Naive B cell (primary cell): ENCODE data around the gene USP31. TPM values are rescaled to one million over a fixed set of nuclear protein-coding genes. Genes with fewer than 3 reads are reported as not detected.
"Not testable (repeated sequence)": the region's sequence is repeated elsewhere in the genome, so short reads cannot be mapped to it uniquely, and the experiment has no call there.

Source experiments
- ATAC-seq, 2 donors: fragments of 150-1000 bp; cut with Tn5 transposase; 2 replicates each; pipeline ENCODE4 v1.10.0; 2021; ENCODE audit warnings: low read depth in 2 of 2, mild to moderate bottlenecking in 2 of 2, moderate library complexity in 2 of 2
- DNase-seq: peaks from one replicate; pipeline ENCODE4 v3.0.0; 2022
- H3K27ac Mint-ChIP-seq, 6 donors: one replicate each; pipeline ENCODE4 v1.8.0; 2020 to 2022; ENCODE audit warnings: mild to moderate bottlenecking in 6 of 6, mixed read lengths in 6 of 6, moderate library complexity in 5 of 6, inconsistent platforms in 2 of 6
- H3K27me3 Mint-ChIP-seq, 3 donors: one replicate each; pipeline ENCODE4 v1.8.0; 2021 to 2022; ENCODE audit warnings: mixed read lengths in 3 of 3, mild to moderate bottlenecking in 1 of 3
- H3K36me3 Mint-ChIP-seq, 2 donors: one replicate each; pipeline ENCODE4 v1.8.0; 2020 to 2022; ENCODE audit warnings: mixed read lengths in 2 of 2, inconsistent platforms in 1 of 2, mild to moderate bottlenecking in 1 of 2
- H3K4me1 Mint-ChIP-seq, 3 donors: one replicate each; pipeline ENCODE4 v1.8.0; 2020 to 2022; ENCODE audit warnings: mixed read lengths in 3 of 3, inconsistent platforms in 1 of 3, mild to moderate bottlenecking in 1 of 3, moderate library complexity in 1 of 3
- H3K4me3 Mint-ChIP-seq, 8 donors: one replicate each; pipeline ENCODE4 v1.8.0; 2020 to 2022; ENCODE audit warnings: mild to moderate bottlenecking in 8 of 8, mixed read lengths in 8 of 8, moderate library complexity in 8 of 8, inconsistent platforms in 2 of 8
- H3K9me3 Mint-ChIP-seq, 7 donors: one replicate each; pipeline ENCODE4 v1.8.0; 2020 to 2022; ENCODE audit warnings: mixed read lengths in 7 of 7, mild to moderate bottlenecking in 5 of 7, inconsistent platforms in 2 of 7, moderate library complexity in 1 of 7
- polyA plus RNA-seq, 6 donors: library from polyadenylated mRNA; unstranded; fragments of 300-500 nt; fragmentation: Illumina TruSeq; gene quantifications; one replicate each; pipeline ENCODE4 v1.2.3, GENCODE V29; 2021; ENCODE audit warnings: low read depth in 6 of 6

Gene USP31
- polyA plus RNA-seq, 6 donors from 2014 or later, result 0.21 to 0.48 (median 0.27) TPM; not detected in 1

DNA sequence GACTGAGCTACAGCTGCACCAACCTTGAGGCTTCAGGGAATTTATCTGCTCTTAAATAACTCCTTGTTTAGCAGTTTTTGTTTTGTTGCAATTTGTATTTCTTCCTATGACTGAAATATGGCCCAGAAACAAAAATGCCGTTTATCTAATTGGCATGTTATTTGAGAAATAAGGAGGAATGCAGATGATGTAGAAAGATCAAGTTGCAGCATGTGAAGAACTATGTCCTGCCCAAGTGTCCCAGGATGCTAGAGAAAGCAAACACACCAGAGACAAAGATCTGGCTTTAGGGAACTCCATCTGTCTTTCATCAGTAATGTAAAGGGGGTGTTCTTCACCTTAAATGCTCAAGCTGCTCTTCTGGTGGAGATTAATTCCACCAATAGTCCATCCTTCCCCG is 29.7 kb downstream of the USP31 start:
- no peak overlapping the region for H3K27ac Mint-ChIP-seq

GRCh38 chr16:23114131-23114904 is 34.9 kb downstream of the USP31 start:
- Mint-ChIP-seq H3K4me3 (no peak overlapping the region), H3K4me1 (peaks cover 0 to 5% (median 0%) of the 10 kb centered on the region in 3 donors), H3K27me3 (no peaks in the 10 kb centered on the region), H3K36me3 (no peaks in the 10 kb centered on the region), H3K27ac (peak overlapping the region in 1 of 6 donors; percentile 57), H3K9me3 (peaks cover 0 to 1% (median 0%) of the 10 kb centered on the region in 7 donors)
- ATAC-seq (no peak), DNase-seq (no peak)

More for the DNA sequence above, 29.7 kb downstream of the USP31 start:
- Mint-ChIP-seq H3K9me3 (no peaks in the 10 kb centered on the region), H3K36me3 (no peaks in the 10 kb centered on the region), H3K27me3 (no peaks in the 10 kb centered on the region), H3K4me3 (no peak overlapping the region), H3K4me1 (peaks cover 0 to 9% (median 0%) of the 10 kb centered on the region in 3 donors)
- no peak for ATAC-seq
- no peak for DNase-seq

DNA sequence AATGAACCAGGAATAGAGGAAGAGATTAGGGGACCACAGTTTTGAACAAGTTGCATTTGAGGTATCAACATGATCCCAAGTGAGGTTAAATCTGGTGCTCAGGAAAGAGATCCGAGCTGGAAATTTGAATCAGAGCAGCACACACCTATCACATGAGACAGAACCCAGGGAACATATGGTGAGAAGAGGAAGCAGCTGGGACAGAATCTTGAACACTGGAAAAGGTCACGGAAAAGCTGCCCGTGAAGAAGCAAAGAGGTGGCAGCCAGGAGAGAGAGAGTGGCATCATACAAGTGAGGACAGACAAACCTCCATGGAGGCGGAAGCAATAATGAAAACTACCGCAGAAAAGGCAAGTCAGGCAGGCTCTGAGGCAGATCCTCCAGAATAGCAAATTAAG is 36.1 kb downstream of the USP31 start:
- H3K4me1 Mint-ChIP-seq, result peaks cover 0 to 5% (median 0%) of the 10 kb centered on the region in 3 donors
- H3K27ac Mint-ChIP-seq, result no peak overlapping the region
- DNase-seq, result no peak
- peaks cover 0 to 4% of the 10 kb centered on the region in 2 donors for H3K36me3 Mint-ChIP-seq
- H3K4me3 Mint-ChIP-seq, result no peak overlapping the region
- H3K9me3 Mint-ChIP-seq, result peaks cover 0 to 1% (median 0%) of the 10 kb centered on the region in 7 donors
- no peak for ATAC-seq
- no peaks in the 10 kb centered on the region for H3K27me3 Mint-ChIP-seq

DNA sequence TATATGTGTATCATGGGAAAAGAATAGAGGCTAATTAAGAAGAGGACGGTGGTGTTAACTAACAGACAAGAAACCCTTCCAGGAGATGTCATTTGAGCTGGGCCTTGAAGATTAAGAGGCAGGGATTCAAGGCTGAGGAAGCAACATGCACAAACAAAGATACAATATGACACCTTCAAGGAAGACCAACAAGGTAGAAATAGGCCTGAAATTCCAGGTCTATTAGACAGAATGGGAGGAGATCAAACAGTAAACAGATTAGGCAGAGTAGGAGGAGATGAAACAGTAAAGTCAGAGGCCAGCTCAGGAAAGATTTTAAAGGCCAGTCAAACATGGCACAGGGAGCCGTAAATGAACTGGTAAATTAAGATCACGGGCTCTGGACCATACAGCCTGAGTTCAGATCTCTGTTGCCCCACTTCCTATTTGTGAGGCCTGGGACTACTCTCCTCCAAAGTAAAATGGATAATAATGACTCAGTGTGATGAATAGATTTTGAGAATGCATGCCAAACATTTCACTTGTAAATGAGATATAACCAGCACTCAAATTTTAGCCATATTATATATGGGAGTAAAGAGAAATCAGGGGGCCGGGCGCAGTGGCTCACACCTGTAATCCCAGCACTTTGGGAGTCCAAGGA is 38.9 kb downstream of the USP31 start:
- Mint-ChIP-seq H3K27ac (no peak overlapping the region), H3K4me1 (peaks cover 0 to 5% (median 0%) of the 10 kb centered on the region in 3 donors), H3K36me3 (peaks cover 0 to 11% of the 10 kb centered on the region in 2 donors), H3K4me3 (no peak overlapping the region), H3K9me3 (peaks cover 0 to 1% (median 0%) of the 10 kb centered on the region in 7 donors), H3K27me3 (no peaks in the 10 kb centered on the region)
- ATAC-seq, result no peak
- DNase-seq, result no peak

GRCh38 chr16:23107936-23108335 is 41.3 kb downstream of the USP31 start:
- H3K36me3 Mint-ChIP-seq, result peaks cover 0 to 11% of the 10 kb centered on the region in 2 donors
- peaks cover 0 to 1% (median 0%) of the 10 kb centered on the region in 7 donors for H3K9me3 Mint-ChIP-seq
- H3K27ac Mint-ChIP-seq, result no peak overlapping the region
- no peaks in the 10 kb centered on the region for H3K27me3 Mint-ChIP-seq
- no peak for ATAC-seq
- H3K4me3 Mint-ChIP-seq, result no peak overlapping the region
- no peak for DNase-seq
- H3K4me1 Mint-ChIP-seq, result peaks cover 0 to 5% (median 0%) of the 10 kb centered on the region in 3 donors

- Mint-ChIP-seq H3K4me3 (no peak overlapping the region), H3K4me1 (peaks cover 0 to 5% (median 0%) of the 10 kb centered on the region in 3 donors), H3K9me3 (peaks cover 0 to 1% (median 0%) of the 10 kb centered on the region in 7 donors), H3K27me3 (no peaks in the 10 kb centered on the region), H3K36me3 (peaks cover 0 to 11% of the 10 kb centered on the region in 2 donors), H3K27ac (no peak overlapping the region)
- ATAC-seq (no peak), DNase-seq (no peak)
These were observed 42.1 kb downstream of the USP31 start for GRCh38 chr16:23107117-23107516.

GRCh38 chr16:23105309-23105708 is 43.9 kb downstream of the USP31 start:
- DNase-seq, result no peak

GRCh38 chr16:23104032-23104955 is 45.0 kb downstream of the USP31 start:
- no peaks in the 10 kb centered on the region for H3K27me3 Mint-ChIP-seq
- H3K36me3 Mint-ChIP-seq, result peaks cover 0 to 11% of the 10 kb centered on the region in 2 donors
- ATAC-seq (no peak), DNase-seq (no peak)
- no peak overlapping the region for H3K4me3 Mint-ChIP-seq
- no peaks in the 10 kb centered on the region for H3K9me3 Mint-ChIP-seq
- H3K4me1 Mint-ChIP-seq, result no peaks in the 10 kb centered on the region
- H3K27ac Mint-ChIP-seq, result peak overlapping the region in 1 of 6 donors; percentile 54

More at GRCh38 chr16:23105309-23105708, 43.9 kb downstream of the USP31 start:
- no peaks in the 10 kb centered on the region for H3K4me1 Mint-ChIP-seq
- H3K27ac Mint-ChIP-seq, result no peak overlapping the region
- H3K36me3 Mint-ChIP-seq, result peaks cover 0 to 11% of the 10 kb centered on the region in 2 donors
- no peaks in the 10 kb centered on the region for H3K27me3 Mint-ChIP-seq
- H3K4me3 Mint-ChIP-seq, result no peak overlapping the region
- no peaks in the 10 kb centered on the region for H3K9me3 Mint-ChIP-seq
- ATAC-seq, result no peak

DNA sequence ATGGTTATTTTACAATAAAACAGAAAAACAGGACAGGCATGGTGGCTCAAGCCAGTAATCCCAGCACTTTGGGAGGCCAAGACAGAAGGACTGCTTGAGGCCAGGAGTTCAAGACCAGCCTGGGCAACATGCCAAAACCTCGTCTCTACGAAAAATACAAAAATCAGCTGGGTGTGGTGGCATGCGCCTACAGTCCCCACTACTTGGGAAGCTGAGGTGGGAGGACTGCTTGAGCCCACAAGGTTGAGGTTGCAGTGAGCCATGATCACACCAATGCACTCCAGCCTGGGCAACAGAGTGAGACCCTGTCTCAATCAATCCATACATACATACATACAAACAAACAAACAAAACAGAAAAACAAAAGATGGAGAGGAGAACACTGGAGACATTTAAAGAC is 45.6 kb downstream of the USP31 start:
- no peak overlapping the region for H3K27ac Mint-ChIP-seq
- H3K27me3 Mint-ChIP-seq, result no peaks in the 10 kb centered on the region
- no peaks in the 10 kb centered on the region for H3K9me3 Mint-ChIP-seq
- no peak overlapping the region for H3K4me3 Mint-ChIP-seq
- no peaks in the 10 kb centered on the region for H3K4me1 Mint-ChIP-seq
- no peak for DNase-seq
- peaks cover 0 to 7% of the 10 kb centered on the region in 2 donors for H3K36me3 Mint-ChIP-seq
- no peak for ATAC-seq

- ATAC-seq (no peak), DNase-seq (no peak)
- Mint-ChIP-seq H3K4me3 (no peak overlapping the region), H3K4me1 (peaks cover 0 to 7% (median 0%) of the 10 kb centered on the region in 3 donors), H3K27ac (no peak overlapping the region), H3K9me3 (peaks cover 0 to 3% (median 0%) of the 10 kb centered on the region in 7 donors), H3K27me3 (no peaks in the 10 kb centered on the region), H3K36me3 (peaks cover 0 to 2% of the 10 kb centered on the region in 2 donors)
These were observed 48.2 kb downstream of the USP31 start for GRCh38 chr16:23101012-23101550.

DNA sequence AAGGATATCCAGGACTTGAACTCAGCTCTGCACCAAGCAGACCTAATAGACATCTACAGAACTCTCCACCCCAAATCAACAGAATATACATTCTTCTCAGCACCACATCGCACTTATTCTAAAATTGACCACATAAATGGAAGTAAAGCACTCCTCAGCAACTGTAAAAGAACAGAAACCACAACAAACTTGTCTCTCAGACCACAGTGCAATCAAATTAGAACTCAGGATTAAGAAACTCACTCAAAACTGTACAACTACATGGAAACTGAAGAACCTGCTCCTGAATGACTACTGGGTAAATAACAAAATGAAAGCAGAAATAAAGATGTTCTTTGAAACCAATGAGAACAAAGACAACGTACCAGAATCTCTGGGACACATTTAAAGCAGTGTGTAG is 52.8 kb downstream of the USP31 start:
- not testable (repeated sequence) for H3K9me3 Mint-ChIP-seq, H3K4me3 Mint-ChIP-seq, H3K27me3 Mint-ChIP-seq, ATAC-seq, DNase-seq
- Mint-ChIP-seq H3K4me1 (peaks cover 0 to 11% (median 0%) of the 10 kb centered on the region in 3 donors), H3K36me3 (peaks cover 15 to 20% of the 10 kb centered on the region in 2 donors), H3K27ac (peak overlapping the region in 3 of 6 donors; percentile 1 to 51 (median 5))

GRCh38 chr16:23094136-23094535 is 55.1 kb downstream of the USP31 start:
- H3K27ac Mint-ChIP-seq, H3K27me3 Mint-ChIP-seq, DNase-seq, H3K4me3 Mint-ChIP-seq, ATAC-seq, H3K9me3 Mint-ChIP-seq: not testable (repeated sequence)
- peaks cover 15 to 20% of the 10 kb centered on the region in 2 donors for H3K36me3 Mint-ChIP-seq
- H3K4me1 Mint-ChIP-seq, result peaks cover 0 to 11% (median 0%) of the 10 kb centered on the region in 3 donors

GRCh38 chr16:23092801-23093117 is 56.5 kb downstream of the USP31 start:
- no peak for DNase-seq
- peaks cover 0 to 11% (median 0%) of the 10 kb centered on the region in 3 donors for H3K4me1 Mint-ChIP-seq

More at GRCh38 chr16:23092801-23093117, 56.5 kb downstream of the USP31 start:
- H3K36me3 Mint-ChIP-seq, result peaks cover 15 to 20% of the 10 kb centered on the region in 2 donors
- H3K9me3 Mint-ChIP-seq, result no peaks in the 10 kb centered on the region
- H3K27ac Mint-ChIP-seq, result no peak overlapping the region
- H3K4me3 Mint-ChIP-seq, result no peak overlapping the region
- no peaks in the 10 kb centered on the region for H3K27me3 Mint-ChIP-seq
- no peak for ATAC-seq
